ENCODE measurements around the gene PRUNE2.

The PRUNE2 gene

DNA sequence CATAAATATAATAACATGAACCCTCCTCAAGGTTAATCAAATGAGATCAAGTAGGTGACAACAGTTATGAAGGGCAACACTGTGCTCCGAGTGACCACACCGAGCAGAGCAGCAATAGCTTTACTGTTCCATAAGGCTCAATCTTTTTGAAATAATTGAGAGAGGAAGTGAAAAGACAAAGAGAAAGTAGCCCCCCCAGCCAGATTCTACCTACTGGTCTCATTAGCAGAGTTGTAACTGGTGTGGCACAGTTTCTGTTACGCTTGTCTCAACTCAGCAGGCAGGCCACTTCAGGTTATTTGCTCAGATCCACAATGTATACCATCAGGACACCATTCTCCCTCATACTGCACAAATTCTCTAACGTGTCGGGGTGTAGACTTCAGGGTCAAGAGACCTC is 14.0 kb downstream of the PRUNE2 start:
- no peak for DNase-seq (ENCODE audit: extremely low read depth, low read depth)
- TF ChIP-seq, protein P1, sequence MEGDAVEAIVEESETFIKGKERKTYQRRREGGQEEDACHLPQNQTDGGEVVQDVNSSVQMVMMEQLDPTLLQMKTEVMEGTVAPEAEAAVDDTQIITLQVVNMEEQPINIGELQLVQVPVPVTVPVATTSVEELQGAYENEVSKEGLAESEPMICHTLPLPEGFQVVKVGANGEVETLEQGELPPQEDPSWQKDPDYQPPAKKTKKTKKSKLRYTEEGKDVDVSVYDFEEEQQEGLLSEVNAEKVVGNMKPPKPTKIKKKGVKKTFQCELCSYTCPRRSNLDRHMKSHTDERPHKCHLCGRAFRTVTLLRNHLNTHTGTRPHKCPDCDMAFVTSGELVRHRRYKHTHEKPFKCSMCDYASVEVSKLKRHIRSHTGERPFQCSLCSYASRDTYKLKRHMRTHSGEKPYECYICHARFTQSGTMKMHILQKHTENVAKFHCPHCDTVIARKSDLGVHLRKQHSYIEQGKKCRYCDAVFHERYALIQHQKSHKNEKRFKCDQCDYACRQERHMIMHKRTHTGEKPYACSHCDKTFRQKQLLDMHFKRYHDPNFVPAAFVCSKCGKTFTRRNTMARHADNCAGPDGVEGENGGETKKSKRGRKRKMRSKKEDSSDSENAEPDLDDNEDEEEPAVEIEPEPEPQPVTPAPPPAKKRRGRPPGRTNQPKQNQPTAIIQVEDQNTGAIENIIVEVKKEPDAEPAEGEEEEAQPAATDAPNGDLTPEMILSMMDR (IDR thresholded peaks at IDR 0.05; ENCODE audit: low read depth, low read length) = no peak

DNA sequence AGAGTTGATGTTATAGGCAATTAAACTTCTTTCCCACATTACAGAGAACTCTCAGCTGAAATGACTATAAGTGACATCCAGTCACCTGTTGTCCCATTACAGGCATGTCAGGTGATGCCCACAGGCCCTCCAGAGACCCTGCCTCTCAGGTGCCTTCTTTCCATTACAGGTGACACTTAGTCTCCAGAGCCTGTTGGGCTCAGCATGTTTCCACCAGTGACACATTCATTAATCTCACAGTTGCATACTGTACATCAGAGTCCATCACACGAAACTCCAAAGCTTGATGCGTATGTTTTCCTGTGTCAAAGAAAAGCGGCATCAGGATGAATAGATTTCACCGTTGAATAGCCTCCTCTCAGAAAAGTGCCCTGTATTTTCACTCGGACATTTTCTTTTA is 14.6 kb downstream of the PRUNE2 start:
- no peak for DNase-seq (ENCODE audit: extremely low read depth, low read depth)
- TF ChIP-seq, protein P1 (IDR thresholded peaks at IDR 0.05; ENCODE audit: low read depth, low read length) = no peak

DNA sequence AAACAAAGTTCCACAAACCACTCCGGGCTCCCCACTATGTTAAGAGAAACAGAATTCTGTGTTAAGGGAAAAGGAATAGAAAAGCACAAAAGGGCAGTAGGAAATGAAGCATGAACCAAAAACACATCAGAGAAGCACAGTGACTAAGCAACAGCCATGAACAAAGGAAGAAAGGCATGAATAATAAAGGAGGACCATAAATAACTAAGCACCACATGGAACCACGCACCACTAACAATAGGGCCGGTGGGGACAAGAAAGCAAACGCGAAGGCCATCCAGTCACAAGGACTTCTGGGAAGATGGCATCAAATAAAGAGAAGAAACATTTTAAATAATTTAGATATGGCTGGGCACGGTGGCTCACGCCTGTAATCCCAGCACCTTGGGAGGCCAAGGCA is 18.0 kb downstream of the PRUNE2 start:
- TF ChIP-seq, protein P1 (IDR thresholded peaks at IDR 0.05; ENCODE audit: low read depth, low read length) = no peak
- no peak for DNase-seq (ENCODE audit: extremely low read depth, low read depth)

DNA sequence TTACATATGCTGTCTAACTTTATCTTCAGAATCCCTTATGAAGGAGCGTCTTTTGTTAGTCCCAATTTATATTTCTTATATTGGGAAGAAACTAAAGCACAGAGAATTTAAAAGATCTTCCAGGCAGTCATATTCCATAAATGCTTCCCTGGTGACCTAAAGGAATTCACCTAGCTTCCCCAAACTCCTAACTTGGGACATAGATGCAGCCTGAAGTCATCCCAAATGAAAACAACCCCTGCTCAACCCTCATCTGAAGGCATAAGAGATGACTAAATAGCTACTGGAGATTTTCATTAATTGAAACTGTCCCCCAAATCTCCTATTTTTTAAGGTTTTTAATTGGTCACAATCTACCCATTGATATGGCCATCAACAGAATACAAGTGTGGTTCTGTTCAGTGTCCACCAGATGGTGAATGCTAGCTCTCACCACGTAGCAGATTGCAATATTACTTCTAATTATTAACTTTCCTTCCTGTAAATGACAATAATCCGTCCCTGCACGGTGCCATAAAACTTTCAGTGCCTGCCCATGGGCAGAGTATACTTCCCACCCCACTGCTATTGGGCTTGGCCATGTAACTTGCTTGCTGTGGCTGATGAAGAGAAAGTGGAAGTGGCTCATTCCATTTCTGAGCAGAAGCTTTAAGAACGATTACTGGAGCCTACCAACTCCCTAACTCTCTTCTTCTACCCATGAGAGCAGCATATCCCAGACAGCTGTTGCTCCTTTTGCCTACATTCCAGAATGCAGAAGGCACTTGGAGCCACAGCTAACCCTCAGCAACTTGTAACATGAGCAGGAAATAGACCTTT is 18.7 kb downstream of the PRUNE2 start:
- TF ChIP-seq, protein P1 (IDR thresholded peaks at IDR 0.05; ENCODE audit: low read depth, low read length) = no peak
- no peak for DNase-seq (ENCODE audit: extremely low read depth, low read depth)

DNA sequence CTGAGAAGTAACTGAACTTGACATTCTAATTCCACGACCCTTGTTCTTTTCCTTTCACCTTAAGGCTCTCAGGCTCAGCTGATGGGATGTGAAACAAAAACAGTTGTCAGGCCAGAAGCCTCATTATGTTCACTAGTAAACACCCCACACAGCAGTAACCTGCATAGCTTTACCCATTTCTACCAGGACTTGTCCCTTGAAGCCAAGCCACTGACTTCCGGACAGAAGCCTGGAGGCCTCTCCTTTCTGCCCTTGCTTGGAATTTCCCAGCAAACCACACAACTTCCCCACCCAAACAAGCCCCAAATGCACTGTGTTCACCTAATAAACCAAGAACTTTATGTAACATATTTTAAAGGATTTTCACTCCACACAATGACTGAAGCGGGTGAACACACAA is 19.6 kb downstream of the PRUNE2 start:
- DNase-seq (ENCODE audit: extremely low read depth, low read depth) = no peak
- TF ChIP-seq, protein P1 (IDR thresholded peaks at IDR 0.05; ENCODE audit: low read depth, low read length) = no peak

DNA sequence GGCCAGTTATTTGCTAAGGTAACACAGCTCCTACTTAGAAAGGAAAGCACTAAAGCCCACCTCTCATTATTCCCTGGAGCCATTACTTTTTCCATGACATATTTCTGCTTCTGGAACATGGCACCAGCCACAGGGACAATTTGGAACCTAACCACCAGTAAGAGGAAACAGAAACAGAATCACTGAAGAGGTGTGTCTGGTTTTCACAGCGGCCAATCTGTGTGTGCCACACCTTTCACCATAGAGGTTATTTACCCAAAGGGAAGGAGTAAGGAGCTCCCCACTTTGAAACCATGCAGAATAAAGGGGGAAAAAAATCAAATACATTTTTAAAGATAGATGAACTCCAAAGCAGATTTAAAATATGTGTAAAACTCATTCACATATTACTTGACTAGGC is 21.1 kb downstream of the PRUNE2 start:
- DNase-seq (ENCODE audit: extremely low read depth, low read depth) = no peak
- TF ChIP-seq, protein P1 (IDR thresholded peaks at IDR 0.05; ENCODE audit: low read depth, low read length) = no peak

GRCh38 chr9:76883341-76883855 is 22.5 kb downstream of the PRUNE2 start:
- TF ChIP-seq, protein P1 (IDR thresholded peaks at IDR 0.05; ENCODE audit: low read depth, low read length) = no peak
- DNase-seq (ENCODE audit: extremely low read depth, low read depth) = no peak

Measured in AG09319 (cell line).